NCI-H1105 treated with DMSO at 0.1 percent for 48 hours (cell line): Measurements from ENCODE around the gene MPPE1.
"Not testable (repeated sequence)": the region's sequence is repeated elsewhere in the genome, so short reads cannot be mapped to it uniquely, and the experiment has no call there.

Source experiments
- DNase-seq: peaks from one replicate; lab custom pipeline; 2025; lab: John Stamatoyannopoulos, UW

Gene MPPE1

DNA sequence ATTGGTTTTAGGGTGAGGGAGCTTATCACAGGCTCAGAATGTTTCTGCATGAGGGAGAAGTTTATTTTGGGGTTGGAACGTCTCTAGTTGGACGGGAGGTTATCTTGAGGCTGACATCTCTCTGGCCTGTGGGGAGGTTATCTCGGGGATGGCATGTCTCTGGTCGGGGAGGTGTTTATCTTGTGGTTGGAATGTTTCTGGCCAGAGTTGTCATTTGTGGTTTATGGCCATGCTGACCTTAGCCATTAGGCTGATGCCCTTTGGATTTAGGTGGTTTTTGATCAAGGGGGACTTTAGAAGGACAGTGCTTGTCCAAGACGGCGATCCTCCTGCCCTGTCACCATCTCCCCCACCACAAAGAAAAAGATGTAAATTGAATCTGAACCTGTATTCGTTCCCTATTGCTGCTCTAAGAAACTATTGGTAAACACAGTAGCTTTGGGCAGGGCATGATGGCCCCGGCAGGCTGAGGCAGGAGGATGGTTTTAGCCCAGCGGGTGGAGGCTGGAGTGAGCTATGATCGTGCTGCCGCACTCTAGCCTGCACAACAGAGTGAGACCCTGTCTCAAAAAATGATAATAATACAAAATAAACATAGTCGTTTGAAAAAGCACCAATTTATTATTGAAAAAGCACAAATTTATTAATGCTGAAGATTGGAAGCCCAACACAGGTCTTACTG lies 17.8 kb upstream of the MPPE1 start:
- no peak for DNase-seq

DNA sequence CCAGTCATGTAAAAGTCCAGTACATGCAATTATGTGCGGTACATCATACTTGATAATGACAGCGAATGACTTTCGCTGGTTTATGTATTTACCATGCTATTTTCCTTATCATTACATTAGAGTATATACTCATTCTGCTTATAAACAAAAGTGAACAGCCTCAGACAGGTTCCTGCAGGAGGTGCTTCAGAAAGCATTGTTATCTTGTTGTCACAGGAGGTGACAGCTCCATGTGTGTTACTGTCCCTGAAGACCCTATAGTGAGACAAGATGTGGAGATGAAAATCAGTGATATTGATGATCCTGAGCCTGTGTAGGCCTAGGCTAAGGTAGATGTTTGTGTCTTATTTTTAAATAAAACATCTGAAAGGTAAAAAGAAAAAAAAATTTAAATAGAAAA lies 15.3 kb upstream of the MPPE1 start:
- no peak for DNase-seq

DNA sequence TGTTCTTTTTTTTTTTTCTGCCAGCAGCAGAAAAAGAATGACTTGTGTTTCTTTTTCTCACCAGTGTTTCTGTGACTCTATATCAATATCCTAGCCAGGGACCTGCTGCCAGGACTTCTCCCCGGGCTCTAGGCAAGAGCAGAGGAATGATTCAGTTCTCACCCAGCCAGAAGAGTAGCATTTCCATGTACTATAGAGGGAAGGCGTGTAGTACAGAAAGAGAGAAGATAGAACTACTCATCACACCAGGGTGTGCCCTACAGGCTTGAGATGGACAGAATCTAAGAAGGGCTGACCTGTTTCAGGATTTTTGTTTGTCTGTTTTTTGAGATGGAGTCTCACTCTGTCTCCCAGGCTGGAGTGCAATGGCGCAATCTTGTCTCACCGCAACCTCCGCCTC lies 11.4 kb upstream of the MPPE1 start:
- DNase-seq: not testable (repeated sequence)

DNA sequence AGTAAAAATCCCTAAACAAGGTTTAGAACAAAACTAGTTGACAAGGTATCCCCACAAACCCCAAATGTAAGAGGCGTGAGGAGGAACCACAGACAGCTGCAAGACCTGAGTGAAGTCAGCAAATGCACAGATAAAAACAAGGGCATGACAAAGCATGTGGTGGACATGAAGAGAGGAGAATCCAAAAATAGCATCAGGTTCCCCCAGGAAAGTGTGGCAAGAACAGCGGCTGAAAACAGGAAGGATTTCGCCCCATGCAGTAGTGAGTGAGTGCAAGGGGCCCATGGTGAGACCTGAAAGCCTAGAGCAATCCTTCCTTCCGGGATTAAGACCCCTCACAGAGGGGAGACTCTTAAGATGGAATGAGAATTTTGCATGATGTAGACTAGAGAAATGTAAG lies 8.8 kb upstream of the MPPE1 start:
- not testable (repeated sequence) for DNase-seq

DNA sequence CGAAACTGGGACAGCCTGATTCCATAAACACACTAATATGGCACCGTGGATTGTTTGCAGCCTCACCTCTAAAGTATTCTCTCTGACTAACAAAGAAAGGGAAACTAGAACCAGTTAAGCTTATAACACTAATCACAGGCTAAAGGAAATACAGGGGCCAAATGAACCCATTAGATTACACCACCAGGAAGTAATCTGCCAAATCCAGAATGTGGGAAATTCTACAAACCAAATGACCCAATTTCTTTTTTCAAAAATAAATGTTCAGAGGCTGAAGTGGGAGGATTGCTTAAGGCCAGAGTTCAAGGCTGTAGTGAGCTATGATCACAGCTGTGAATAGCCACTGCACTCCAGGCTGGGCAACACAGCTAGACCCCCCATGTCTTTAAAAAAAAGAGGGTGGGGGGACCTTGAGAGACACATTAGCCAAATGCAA lies 1.5 kb upstream of the MPPE1 start:
- no peak for DNase-seq

DNA sequence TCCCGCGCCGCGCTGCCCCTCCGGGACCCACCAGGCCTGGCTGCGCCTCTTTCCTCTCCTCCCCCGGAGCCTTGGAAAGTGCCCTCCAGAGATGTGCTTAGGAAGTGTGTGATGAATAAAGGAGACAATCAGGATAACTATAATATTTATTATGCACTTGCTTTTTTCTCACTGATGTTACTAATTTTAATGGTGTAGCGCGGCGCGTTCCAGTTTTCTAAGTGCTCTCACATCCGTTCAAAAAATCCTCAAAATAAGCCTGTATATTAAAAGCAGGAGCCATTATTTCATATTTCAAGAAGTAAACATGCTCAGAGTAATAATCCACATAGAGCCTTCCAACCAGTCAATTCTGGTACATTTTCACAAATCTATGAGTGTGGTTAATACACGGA lies 941 bp upstream of the MPPE1 start:
- DNase-seq: peak; percentile 16

DNA sequence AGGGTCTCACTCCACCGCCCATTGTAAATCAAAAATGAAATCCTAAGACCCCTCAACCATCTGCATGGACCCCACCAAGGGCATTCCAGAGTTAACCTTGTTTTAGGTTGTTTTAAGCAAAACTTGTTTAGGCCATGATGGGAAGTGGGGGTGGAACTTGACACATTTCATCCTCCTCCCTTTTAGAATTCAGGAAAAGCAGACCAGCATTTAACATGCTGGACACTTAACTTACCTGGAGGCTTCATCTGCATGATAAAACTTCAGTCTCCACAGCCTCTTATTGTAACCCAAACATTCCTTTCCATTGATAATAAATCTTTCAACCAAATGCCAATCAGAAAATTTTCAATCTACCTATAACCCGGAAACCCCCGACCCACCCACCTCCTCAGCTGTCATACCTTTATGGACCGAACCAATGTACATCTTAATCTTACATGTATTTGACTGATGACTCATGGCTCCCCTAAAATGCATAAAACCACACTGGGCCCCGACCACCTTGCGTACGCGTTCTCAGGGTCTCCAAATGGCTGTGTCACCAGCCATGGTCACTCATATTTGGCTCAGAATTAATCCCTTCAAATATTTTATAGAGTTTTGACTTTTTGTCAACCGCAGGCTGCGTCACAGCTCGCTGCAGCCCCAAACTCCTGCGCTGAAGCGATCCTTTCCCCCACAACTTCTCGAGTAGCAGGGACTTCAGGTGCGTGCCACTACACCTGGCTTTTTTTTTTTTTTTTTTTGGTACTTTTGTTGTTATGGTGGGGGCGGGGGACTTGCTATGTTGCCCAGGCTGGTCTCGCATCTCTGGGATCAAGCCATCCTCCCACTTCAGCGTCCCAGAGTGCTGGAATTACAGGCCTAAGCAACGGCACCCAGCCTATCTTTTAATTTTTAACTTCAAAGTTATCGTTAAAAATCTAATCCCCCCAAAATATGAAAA lies 917 bp downstream of the MPPE1 start:
- no peak for DNase-seq

DNA sequence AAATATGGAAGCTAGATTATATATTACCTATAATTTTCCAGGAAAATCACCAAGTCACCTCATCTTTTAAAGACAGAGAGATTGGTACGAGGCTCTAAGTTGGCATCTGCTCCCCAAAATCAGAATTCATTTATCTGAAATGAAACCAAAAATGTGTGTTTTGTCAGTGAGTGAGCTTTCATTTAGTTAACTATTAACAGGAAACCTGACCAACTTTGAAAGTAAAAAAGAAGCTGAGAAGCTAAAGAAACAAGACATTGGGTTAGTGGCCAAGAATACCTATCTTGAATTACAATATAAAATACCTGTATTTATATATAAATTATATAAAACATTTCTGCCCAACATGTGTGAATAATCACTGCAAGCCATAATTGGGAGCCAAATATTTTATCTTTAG lies 1.9 kb downstream of the MPPE1 start:
- DNase-seq: no peak

DNA sequence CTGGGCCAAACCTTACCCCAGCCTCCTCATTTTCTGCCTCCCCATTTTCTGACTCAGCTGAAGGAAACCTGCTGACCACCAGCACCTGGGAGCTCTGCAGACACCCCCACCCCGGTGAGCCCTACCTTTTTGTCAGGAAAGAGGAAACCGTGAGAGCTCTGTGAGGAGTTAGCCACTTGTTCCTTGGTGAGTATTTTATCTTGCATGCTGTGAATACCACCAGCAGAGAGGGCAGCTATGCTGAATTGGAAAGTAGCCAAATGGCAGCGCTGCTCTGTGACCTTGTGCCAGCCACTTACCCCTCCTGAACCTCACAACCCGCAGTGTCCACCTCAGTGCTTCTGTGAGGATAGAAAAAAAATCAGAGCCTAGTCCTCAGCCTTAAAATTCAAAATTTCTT lies 2.5 kb downstream of the MPPE1 start:
- no peak for DNase-seq

DNA sequence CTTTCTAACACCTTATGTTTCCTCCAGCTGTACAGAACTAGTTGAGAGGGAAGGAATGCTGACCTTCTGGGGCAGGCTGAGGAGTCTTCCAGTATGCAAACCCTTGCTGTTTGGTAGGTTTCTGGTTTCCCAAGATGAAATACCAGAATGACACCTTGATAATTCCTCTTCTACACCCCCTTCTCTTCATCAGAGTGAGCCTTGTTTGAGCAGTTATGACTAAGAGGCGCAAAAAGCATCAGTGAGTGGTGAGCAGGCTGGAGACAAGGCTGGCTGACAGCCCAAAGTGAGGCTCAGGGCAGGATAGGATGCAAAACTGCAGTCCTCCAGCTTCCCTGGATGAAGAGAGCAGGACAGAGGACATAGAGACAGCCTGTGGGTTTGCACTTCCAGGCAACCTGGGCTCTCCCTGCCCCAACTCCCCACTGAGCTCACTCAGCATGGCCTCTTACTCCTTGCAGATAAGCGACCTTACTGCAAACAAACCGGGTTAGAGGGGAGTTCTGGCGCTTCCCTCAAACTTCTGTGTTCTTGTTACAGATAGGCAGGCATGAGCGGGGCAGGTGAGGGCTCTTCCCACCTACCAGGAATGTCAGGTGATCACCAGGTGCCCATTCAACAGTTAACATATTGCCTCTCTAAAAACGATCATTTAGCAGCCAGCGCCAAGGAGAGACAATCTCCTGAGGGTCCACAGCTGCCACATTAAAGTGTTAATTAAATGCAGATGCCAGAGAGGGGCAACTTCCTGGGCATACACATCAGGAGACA lies 5.4 kb downstream of the MPPE1 start:
- DNase-seq: no peak

DNA sequence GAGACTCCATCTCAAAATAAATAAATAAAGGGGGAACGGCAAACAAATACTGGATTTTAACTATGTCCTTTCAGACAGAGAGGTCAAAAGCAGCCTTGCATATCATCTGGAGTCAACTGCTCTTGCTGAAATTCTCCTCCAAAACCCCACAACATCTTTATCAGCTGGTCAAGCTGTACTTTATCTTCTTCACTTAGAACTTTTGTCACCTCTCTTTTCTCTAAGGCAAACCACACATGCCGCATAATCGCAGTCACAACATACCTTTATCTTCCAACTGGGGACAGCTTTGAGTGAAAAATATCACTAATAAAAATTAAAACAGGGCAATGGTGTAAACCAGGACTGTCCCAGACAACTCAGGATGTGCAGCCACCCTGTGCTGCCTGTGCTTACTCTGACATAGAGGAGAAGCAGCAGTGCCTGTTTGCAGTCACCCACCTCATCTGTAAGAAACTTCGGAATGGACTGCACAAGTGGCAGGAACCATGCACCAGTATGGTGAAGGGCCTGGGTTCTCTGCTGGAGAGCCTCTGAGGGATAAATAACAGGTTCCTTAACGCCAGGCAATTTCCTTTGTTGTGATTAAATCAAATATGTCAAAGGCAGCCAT lies 6.2 kb downstream of the MPPE1 start:
- no peak for DNase-seq

DNA sequence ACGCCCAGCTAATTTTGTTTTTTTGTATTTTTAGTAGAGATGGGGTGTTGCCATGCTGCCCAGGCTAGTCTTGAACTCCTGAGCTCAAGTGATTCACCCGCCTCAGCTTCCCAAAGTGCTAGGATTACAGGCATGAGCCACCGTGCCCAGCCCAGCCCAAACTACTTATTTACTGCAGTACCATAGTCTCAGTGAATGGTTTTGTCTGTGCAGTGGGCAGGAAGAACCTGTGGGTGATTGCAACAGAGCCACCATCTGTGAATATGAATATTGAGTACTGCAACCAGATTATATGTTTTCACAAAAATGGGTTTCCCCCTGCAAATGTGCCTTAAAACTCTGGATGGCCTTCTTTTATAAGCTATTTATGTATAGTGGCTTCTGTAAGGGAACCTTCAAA lies 9.1 kb downstream of the MPPE1 start:
- no peak for DNase-seq

DNA sequence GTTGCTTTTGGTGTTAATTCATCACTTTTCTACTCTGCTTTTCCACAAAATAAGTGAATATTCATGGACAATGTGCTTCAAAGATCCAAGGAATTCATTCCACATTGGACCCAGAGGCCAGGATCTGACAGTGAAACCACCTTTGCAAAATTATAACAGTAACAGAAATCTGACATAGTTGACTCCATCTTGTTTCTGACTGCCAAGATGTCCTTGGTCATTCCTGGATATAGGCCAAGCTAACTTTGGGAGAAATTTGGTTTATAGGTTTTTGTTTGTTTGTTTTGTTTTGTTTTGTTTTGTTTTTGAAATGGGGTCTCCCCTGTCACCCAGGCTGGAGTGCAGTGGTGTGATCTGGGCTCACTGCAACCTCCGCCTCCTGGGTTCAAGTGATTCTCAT lies 10.3 kb downstream of the MPPE1 start:
- DNase-seq: no peak

DNA sequence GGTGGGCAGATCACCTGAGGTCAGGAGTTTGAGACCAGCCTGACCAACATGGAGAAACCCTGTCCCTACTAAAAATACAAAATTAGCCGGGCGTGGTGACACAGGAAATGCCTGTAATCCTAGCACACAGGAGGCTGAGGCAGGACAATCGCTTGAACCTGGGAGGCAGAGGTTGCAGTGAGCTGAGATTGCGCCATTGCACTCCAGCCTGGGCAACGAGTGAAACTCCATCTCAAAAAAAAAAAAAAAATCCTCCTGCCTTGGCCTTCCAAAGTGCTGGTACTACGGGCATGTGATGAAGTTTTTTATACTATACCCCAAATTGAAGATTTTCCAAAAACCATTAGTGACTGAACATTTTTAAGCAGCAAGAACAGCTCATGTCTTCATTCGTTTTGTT lies 15.7 kb downstream of the MPPE1 start:
- not testable (repeated sequence) for DNase-seq

DNA sequence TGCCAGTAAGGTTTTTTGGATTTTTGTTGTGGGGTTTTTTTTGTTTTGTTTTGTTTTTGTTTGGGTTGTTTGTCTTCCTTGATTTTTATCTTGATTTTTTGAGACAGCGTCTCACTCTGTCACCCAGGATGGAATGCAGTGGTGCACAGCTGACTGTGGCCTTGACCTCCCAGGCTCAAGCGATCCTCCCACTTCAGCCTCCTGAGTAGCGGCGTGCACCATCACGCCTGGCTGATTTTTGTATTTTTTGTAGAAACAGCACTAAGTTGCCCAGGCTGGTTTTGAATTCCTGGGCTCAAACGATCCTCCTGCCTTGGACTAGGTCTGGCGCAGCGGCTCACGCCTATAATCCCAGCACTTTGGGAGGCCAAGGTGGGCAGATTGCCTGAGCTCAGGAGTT lies 16.4 kb downstream of the MPPE1 start:
- DNase-seq: no peak

DNA sequence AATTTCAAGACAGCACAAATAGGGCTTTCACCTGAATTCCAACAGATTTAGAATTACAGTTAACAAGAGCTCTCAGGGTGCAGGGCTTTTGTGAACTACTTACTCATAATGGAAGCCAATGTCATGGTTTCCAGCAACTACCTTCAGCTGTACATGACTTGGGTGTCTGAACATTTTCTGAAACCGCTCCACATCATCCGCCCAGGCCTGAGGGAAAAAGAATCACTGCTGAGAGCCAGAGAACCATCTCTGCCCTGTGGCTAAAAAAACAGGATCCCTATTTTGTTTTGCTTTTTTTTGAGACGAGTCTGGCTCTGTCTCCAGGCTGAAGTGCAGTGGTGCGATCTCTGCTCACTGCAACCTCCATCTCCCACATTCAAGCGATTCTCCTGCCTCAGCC lies 18.8 kb downstream of the MPPE1 start:
- no peak for DNase-seq

DNA sequence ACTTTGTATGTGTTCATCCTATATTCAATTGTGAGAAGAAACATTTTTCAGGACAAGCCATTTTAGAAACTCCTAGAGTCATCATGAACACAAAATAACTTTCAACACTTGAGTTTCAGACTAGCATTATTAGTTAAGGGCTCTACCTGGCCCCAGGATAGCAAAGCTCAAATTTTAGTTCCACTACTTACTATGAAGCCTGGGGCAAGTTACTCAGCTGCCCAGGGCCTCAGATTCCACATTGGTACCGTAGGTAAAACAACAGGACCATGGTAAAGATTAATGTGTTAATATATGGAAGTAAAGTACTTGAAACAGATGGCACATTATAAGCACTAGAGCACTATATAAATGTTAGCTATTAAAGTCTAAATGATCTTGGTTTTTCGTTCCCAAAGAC lies 19.4 kb downstream of the MPPE1 start:
- DNase-seq: no peak

DNA sequence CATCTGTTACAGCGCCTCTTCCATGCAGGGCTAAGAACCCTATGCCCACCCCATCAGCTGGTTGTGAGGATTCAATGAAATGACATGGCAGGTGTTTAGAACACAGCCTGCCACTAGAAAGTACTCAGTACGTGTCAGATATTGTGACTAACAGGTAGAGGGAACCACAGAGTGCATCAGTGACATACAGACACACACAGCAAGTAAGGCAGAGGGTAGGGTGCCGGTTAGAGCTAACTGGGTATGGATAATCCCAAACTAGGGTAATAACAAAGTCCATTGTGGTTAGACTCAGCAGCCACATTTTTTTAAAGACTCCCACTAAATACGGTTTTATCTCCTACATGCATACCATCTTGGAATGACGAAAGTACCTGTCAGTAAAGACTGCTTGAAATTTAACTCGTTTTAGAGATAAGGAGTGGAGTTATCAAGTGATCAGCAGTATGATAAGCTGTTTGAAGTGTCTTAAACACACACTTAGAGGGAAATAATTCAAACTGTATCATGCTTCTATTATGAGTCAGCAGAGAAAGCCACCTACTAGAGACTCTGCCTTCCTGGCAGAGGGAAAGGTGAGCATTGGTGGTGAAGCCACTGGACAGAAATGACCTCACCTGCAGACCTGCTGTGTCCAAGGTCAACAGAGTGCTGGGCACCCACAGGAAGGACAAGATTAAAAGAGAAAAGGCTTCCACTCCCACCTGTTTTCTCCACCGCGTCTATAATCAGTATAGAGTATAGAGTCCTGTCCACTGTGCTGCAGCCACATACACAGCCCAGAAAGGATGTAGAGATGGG lies 20.6 kb downstream of the MPPE1 start:
- no peak for DNase-seq

DNA sequence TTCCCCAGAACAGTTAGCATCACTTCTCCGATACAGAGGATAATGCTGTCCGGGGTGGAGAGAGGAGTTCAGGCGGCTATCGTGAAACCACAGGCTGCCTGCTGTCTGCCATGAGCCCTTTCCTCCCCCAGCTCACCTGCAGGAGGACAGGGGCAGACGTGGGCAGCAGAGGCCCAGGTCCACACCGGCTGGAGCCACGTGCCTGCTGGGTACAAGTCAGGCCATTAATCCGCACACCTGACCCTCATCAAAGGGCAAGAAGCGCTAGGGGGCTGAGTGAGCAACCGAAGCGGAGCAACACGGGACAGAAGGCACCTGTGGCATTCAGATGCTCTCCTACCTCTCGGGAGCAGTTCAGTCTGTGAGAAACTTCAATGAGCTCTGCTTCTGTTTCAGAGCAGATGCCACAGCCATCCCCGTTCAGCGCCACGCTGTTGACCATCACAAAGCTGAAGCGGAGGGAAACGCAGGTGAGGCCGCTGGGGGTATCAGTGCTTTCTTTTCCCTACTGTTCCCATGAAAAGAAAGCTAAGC lies 21.5 kb downstream of the MPPE1 start:
- DNase-seq: no peak

DNA sequence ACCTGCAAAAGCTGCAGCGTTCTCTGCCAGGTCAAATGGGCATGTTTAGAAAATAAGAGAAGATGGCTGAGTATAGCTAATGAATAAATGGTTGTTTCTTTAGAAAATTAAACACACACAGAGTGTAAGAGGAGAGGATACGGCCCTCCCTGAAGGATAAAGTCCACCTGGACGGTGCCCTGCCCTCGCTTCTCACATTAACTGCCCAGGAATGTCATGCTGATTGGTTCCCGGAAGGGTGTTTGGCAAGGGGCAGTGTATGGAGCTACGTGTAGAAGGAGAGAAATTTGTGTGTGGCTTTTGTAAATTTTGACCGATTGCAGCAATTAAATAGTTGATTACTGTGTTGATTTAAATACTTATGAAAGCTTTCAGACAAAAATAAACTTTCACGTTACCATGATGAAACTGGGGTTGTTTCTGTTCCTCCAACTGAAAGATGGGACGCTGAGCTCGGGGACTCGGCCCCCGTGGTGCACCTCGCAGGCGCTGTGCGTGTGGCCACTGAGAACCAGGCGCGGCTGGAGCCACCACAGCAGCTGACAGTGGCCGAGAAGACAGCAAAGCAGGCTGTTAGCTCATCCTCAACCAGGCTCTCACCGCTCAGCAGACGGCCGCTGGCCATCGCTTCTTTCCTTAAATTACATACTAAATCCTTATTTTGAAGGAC lies 22.7 kb downstream of the MPPE1 start:
- no peak for DNase-seq
